PC-9 (cell line): ENCODE results near the gene GNG8. TPM values are rescaled to one million over a fixed set of nuclear protein-coding genes. Genes with fewer than 3 reads are reported as not detected.

Experiments
- BruUV-seq: library from RNA; stranded (reverse); fragments of 400-500 nt; replicated peaks from 2 replicates; lab custom pipeline; 2021; lab: Mats Ljungman, UMichigan
- CTCF ChIA-PET: fragments of 300-600 bp; sonication (Branson Sonifier 250); formaldehyde crosslinking; loops from one replicate; lab custom pipeline; 2022; ENCODE audit warnings: antibody characterized with exemption; lab: Charles Lee
- POLR2A ChIA-PET: fragments of 300-600 bp; sonication (Branson Sonifier 250); formaldehyde crosslinking; loops from one replicate; lab custom pipeline; 2022; ENCODE audit warnings: antibody characterized with exemption; ENCODE audit not compliant: unreplicated experiment; lab: Charles Lee
- DNase-seq, 2 experiments: peaks; one replicate each; pipeline versions ENCODE4 v3.0.0 to v3.0.0-alpha.2; 2015 to 2022; ENCODE audit warnings: mixed read lengths in 1 of 2
- H2AFZ ChIP-seq: fragments of 200-600 bp; sonication (generic); 2 replicates; pipeline ENCODE4 v1.8.1; 2017; ENCODE audit warnings: antibody characterized with exemption
- H3F3A ChIP-seq: fragments of 200-600 bp; sonication (generic); 2 replicates; pipeline ENCODE4 v1.8.1; 2017; ENCODE audit warnings: antibody characterized with exemption, mild to moderate bottlenecking, low read depth; ENCODE audit not compliant: insufficient read depth
- H3K27ac ChIP-seq: fragments of 200-600 bp; sonication (generic); 2 replicates; pipeline ENCODE4 v1.6.1; 2016; ENCODE audit warnings: mixed run types
- H3K27me3 ChIP-seq: fragments of 200-600 bp; sonication (generic); 2 replicates; pipeline ENCODE4 v1.6.1; 2016; ENCODE audit warnings: low read depth, mixed run types; ENCODE audit not compliant: insufficient read depth
- H3K36me3 ChIP-seq: fragments of 200-600 bp; sonication (generic); 2 replicates; pipeline ENCODE4 v1.6.1; 2016; ENCODE audit warnings: low read depth, mixed run types
- H3K4me1 ChIP-seq: fragments of 200-600 bp; sonication (generic); replicated peaks from 2 replicates; pipeline ENCODE4 v1.6.1; 2016; ENCODE audit warnings: mixed run types; ENCODE audit not compliant: insufficient read depth
- H3K4me2 ChIP-seq: fragments of 200-600 bp; sonication (generic); 2 replicates; pipeline ENCODE4 v1.6.1; 2017; ENCODE audit warnings: mixed run types
- H3K4me3 ChIP-seq: fragments of 200-600 bp; sonication (generic); 2 replicates; pipeline ENCODE4 v1.6.1; 2016; ENCODE audit warnings: mixed run types
- H3K79me2 ChIP-seq: fragments of 200-600 bp; sonication (generic); 2 replicates; pipeline ENCODE4 v1.6.1; 2017; ENCODE audit warnings: low read depth, mixed run types
- H3K9me2 ChIP-seq: fragments of 200-600 bp; sonication (generic); 2 replicates; pipeline ENCODE4 v1.8.1; 2017; ENCODE audit warnings: mild to moderate bottlenecking; ENCODE audit not compliant: insufficient read depth
- H3K9me3 ChIP-seq: fragments of 200-600 bp; sonication (generic); 2 replicates; pipeline ENCODE4 v1.8.1; 2016; ENCODE audit warnings: low read depth; ENCODE audit not compliant: insufficient read depth
- H4K20me1 ChIP-seq: fragments of 200-600 bp; sonication (generic); 2 replicates; pipeline ENCODE4 v1.8.1; 2017; ENCODE audit not compliant: insufficient read depth
- EZH2 ChIP-seq: fragments of 200-600 bp; sonication (generic); IDR thresholded peaks from 2 replicates; pipeline ENCODE4 v1.8.0; 2017; ENCODE audit warnings: antibody characterized with exemption, low read depth
- intact Hi-C: fragments of 100-400 bp; cut with micrococcal nuclease; formaldehyde crosslinking; loops from one replicate; pipeline ENCODE4 v1.10.0; 2022; ENCODE audit not compliant: unreplicated experiment
- total RNA-seq: library from RNA; stranded (reverse); gene quantifications from 2 replicates; pipeline ENCODE4 v1.2.3, GENCODE V29; 2021
- TF ChIP-seq, protein P1 (sequence below): fragments of 200-600 bp; sonication (generic); conservative IDR thresholded peaks from 2 replicates; pipeline ENCODE4 v1.6.1; 2017; ENCODE audit warnings: mixed run types, antibody characterized with exemption, mild to moderate bottlenecking, moderate library complexity

GNG8 gene
- total RNA-seq, 1 experiment from 2014 or later, result not detected

DNA sequence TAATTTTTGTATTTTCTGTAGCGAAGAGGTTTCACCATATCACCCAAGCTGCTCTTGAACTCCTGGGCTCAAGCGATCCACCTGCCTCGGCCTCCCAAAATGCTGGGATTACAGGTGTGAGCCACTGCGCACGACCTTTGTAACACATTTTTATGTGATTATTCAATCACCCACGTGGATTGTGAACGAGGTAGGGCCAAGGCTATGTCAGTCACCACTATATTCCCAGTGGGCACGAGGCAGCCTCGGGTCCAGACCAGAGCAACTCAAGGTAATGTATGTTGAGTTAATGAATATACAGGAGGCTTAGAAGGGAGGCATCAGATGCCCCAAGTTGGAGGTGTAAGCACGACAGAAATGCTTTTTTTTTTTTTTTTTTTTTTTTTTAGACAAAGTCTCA lies 20.0 kb downstream of the GNG8 start:
- no TSS peak for BruUV-seq
- ChIA-PET POLR2A (no interaction called here), CTCF (interaction anchor here (0.7 to 1.5 kb wide), 3 partner anchors 21 to 200 kb away, joined by 4 to 19 read pairs (median 5); partner anchors contain the start of gene DACT3)
- H3K4me3 ChIP-seq, result no peak overlapping the region
- no peak overlapping the region for H3K4me2 ChIP-seq
- H3K4me1 ChIP-seq, result no peaks in the 10 kb centered on the region
- H3K9me3 ChIP-seq, result no peaks in the 10 kb centered on the region
- intact Hi-C loops, result no loop called here
- no peak overlapping the region for H2AFZ ChIP-seq
- H3K36me3 ChIP-seq, result no peaks in the 10 kb centered on the region
- no peak overlapping the region for H3K27ac ChIP-seq
- H3F3A ChIP-seq, result peaks cover 17% of the 10 kb centered on the region; the same call in 1 of the 2 replicates
- H4K20me1 ChIP-seq, result no peaks in the 10 kb centered on the region
- H3K9me2 ChIP-seq, result no peaks in the 10 kb centered on the region
- H3K27me3 ChIP-seq, result no peaks in the 10 kb centered on the region
- TF ChIP-seq EZH2, result no peak
- TF ChIP-seq, protein P1, sequence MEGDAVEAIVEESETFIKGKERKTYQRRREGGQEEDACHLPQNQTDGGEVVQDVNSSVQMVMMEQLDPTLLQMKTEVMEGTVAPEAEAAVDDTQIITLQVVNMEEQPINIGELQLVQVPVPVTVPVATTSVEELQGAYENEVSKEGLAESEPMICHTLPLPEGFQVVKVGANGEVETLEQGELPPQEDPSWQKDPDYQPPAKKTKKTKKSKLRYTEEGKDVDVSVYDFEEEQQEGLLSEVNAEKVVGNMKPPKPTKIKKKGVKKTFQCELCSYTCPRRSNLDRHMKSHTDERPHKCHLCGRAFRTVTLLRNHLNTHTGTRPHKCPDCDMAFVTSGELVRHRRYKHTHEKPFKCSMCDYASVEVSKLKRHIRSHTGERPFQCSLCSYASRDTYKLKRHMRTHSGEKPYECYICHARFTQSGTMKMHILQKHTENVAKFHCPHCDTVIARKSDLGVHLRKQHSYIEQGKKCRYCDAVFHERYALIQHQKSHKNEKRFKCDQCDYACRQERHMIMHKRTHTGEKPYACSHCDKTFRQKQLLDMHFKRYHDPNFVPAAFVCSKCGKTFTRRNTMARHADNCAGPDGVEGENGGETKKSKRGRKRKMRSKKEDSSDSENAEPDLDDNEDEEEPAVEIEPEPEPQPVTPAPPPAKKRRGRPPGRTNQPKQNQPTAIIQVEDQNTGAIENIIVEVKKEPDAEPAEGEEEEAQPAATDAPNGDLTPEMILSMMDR, result no peak
- H3K79me2 ChIP-seq, result no peaks in the 10 kb centered on the region
- DNase-seq, result no peak

DNA sequence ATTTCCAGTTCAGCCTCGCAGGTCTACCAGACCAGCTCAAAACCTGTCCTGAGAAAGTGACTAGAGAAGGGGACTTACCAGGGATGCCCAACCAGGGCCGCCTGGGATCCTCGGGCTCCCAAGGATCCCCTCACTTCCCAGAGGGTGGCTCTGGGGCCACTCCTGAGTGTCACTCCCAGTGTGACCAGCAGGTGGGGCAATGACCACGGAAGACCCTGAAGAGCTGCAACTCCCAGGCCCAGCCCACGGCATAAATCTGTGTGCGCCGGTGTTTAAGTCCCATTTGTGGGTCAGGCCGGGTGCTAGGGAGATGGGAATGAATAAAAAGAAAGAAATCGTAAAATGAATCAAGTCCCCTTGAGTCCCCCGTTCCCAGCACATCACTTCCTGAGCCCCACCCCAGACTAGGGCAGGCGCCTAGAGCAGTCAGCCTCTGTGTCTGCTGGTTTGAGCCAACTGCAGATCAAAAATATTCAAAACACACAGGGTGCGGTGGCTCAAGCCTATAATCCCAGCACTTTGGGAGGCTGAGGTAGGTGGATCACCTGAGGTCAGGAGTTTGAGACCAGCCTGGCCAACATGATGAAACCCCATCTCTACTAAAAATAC lies 21.8 kb downstream of the GNG8 start:
- no peaks in the 10 kb centered on the region for H3K9me2 ChIP-seq
- H3K79me2 ChIP-seq, result no peaks in the 10 kb centered on the region
- H3K4me3 ChIP-seq, result no peak overlapping the region
- intact Hi-C loops, result loop anchor here (1.0 kb wide), 1 partner anchor 48 kb away; no protein-coding TSS in a partner anchor
- H4K20me1 ChIP-seq, result no peaks in the 10 kb centered on the region
- H3K27me3 ChIP-seq, result no peaks in the 10 kb centered on the region
- no TSS peak for BruUV-seq
- peaks cover 17% of the 10 kb centered on the region; the same call in 1 of the 2 replicates for H3F3A ChIP-seq
- no peak overlapping the region for H3K27ac ChIP-seq
- TF ChIP-seq, protein P1, result peak; percentile 97
- no peak for TF ChIP-seq EZH2
- 0 out of 2 replicates have a peak, but pooled peaks cover 3% of the 10 kb centered on the region for H3K36me3 ChIP-seq
- no peak overlapping the region for H2AFZ ChIP-seq
- POLR2A ChIA-PET, result interaction anchor here (0.6 kb wide), 1 partner anchor 95 kb away, joined by 4 read pairs; no protein-coding TSS in a partner anchor
- H3K9me3 ChIP-seq, result no peaks in the 10 kb centered on the region
- H3K4me1 ChIP-seq, result no peaks in the 10 kb centered on the region
- CTCF ChIA-PET, result interaction anchor here (0.6 to 2.7 kb wide), 7 partner anchors 13 to 580 kb away, joined by 3 to 32 read pairs (median 9); partner anchors contain the start of gene CALM3
- peak; percentile 55 to 79 for DNase-seq
- peak overlapping the region; percentile 32; the same call in 1 of the 2 replicates for H3K4me2 ChIP-seq

DNA sequence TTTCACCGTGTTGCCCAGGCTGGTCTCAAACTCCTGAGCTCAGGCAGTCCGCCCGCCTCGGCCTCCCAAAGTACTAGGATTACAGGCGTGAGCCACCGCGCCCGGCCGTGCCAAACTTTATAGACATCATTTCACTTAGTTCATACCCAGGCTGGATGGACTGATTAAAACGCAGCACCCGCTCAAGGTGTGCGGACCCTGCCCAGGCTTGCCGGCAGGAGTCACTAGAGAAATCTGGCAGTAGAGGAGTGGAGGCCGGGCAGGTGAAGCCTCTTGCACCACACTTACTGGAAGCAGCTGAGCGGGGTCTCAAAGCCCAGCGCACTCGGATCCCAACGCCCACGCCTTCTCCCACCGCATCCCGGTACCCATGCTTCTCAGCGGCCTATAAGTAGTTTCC lies 22.5 kb downstream of the GNG8 start:
- intact Hi-C loops, result no loop called here
- Histone ChIP-seq H2AFZ (no peak overlapping the region), H3K36me3 (peaks cover 10% of the 10 kb centered on the region; the same call in 1 of the 2 replicates), H3K4me1 (no peaks in the 10 kb centered on the region), H3F3A (peaks cover 13% of the 10 kb centered on the region; the same call in 1 of the 2 replicates), H3K9me3 (no peaks in the 10 kb centered on the region), H3K9me2 (no peaks in the 10 kb centered on the region), H4K20me1 (no peaks in the 10 kb centered on the region), H3K27me3 (no peaks in the 10 kb centered on the region), H3K79me2 (no peaks in the 10 kb centered on the region), H3K4me3 (no peak overlapping the region), H3K27ac (no peak overlapping the region), H3K4me2 (no peak overlapping the region)
- CTCF ChIA-PET, result interaction anchor here (0.6 to 2.7 kb wide), 4 partner anchors 12 to 151 kb away, joined by 3 to 32 read pairs (median 10); partner anchors contain the start of gene CALM3
- BruUV-seq, result no TSS peak
- no peak for DNase-seq
- TF ChIP-seq, protein P1, result no peak
- TF ChIP-seq EZH2, result no peak
- POLR2A ChIA-PET, result no interaction called here
